ENCODE data around the gene STXBP2. TPM values are rescaled to one million over a fixed set of nuclear protein-coding genes. Genes with fewer than 3 reads are reported as not detected.

STXBP2 gene
- polyA plus RNA-seq, 3 donors, result 61.3 to 86.4 (median 75.4) TPM

GRCh38 chr19:7689165-7689564 lies 52.3 kb downstream of the STXBP2 start:
- DNase-seq (ENCODE audit: extremely low read depth in 1 of 11, low read depth in 9 of 11, low spot score in 4 of 11), result no peak

- DNase-seq (ENCODE audit: extremely low read depth in 1 of 11, low read depth in 9 of 11, low spot score in 4 of 11), result no peak
Observed at GRCh38 chr19:7690779-7691258, 53.9 kb downstream of the STXBP2 start.

- no peak for DNase-seq (ENCODE audit: extremely low read depth in 1 of 11, low read depth in 9 of 11, low spot score in 4 of 11)
Observed at GRCh38 chr19:7691497-7691896, 54.6 kb downstream of the STXBP2 start.

- DNase-seq (ENCODE audit: extremely low read depth in 1 of 11, low read depth in 9 of 11, low spot score in 4 of 11), result no peak
Observed at GRCh38 chr19:7692417-7693088, 55.6 kb downstream of the STXBP2 start.

- DNase-seq (ENCODE audit: extremely low read depth in 1 of 11, low read depth in 9 of 11, low spot score in 4 of 11), result no peak
Observed at GRCh38 chr19:7694499-7694898, 57.6 kb downstream of the STXBP2 start.

Other genes starting within 250 kb of the STXBP2 start
- 1 to 10 TPM; 6.0 to 7.9 (median 7.6) TPM for gene PEX11G, start 148.1 kb upstream of the STXBP2 start, polyA plus RNA-seq (ENCODE audit: insufficient read length in 3 of 3)
- gene ZNF358, start 121.0 kb upstream of the STXBP2 start, polyA plus RNA-seq (ENCODE audit: insufficient read length in 3 of 3), result 10 to 100 TPM; 31.9 to 59.6 (median 59.1) TPM
- gene MCOLN1, start 114.5 kb upstream of the STXBP2 start, polyA plus RNA-seq (ENCODE audit: insufficient read length in 3 of 3), result 10 to 100 TPM; 12.7 to 22.5 (median 15.8) TPM
- 10 to 100 TPM; 32.0 to 57.0 (median 43.3) TPM for gene PNPLA6, start 101.4 kb upstream of the STXBP2 start, polyA plus RNA-seq (ENCODE audit: insufficient read length in 3 of 3)
- 10 to 100 TPM; 16.4 to 25.4 (median 22.4) TPM for gene CAMSAP3, start 41.2 kb upstream of the STXBP2 start, polyA plus RNA-seq (ENCODE audit: insufficient read length in 3 of 3)
- 10 to 100 TPM; 31.4 to 45.7 (median 42.6) TPM for gene XAB2, start 7.6 kb upstream of the STXBP2 start, polyA plus RNA-seq (ENCODE audit: insufficient read length in 3 of 3)
- gene PET100, start 7.3 kb upstream of the STXBP2 start, polyA plus RNA-seq (ENCODE audit: insufficient read length in 3 of 3), result 100 to 1,000 TPM in 2 of 3 donors, 10 to 100 TPM in 1; 94.6 to 126 (median 122) TPM
- 1 to 10 TPM in 1 of 3 donors, under 1 TPM in 2; 0.42 to 1.8 (median 0.83) TPM for gene PCP2, start 3.4 kb upstream of the STXBP2 start, polyA plus RNA-seq (ENCODE audit: insufficient read length in 3 of 3)
- 1 to 10 TPM in 2 of 3 donors, under 1 TPM in 1; 0.76 to 1.7 (median 1.4) TPM for gene RETN, start 31.9 kb downstream of the STXBP2 start, polyA plus RNA-seq (ENCODE audit: insufficient read length in 3 of 3)
- gene MCEMP1, start 40.0 kb downstream of the STXBP2 start, polyA plus RNA-seq (ENCODE audit: insufficient read length in 3 of 3), result under 1 TPM; 0.14 to 0.61 (median 0.39) TPM
- gene TRAPPC5, start 43.7 kb downstream of the STXBP2 start, polyA plus RNA-seq (ENCODE audit: insufficient read length in 3 of 3), result 10 to 100 TPM; 36.3 to 71.1 (median 62.5) TPM
- gene FCER2, start 65.0 kb downstream of the STXBP2 start, polyA plus RNA-seq (ENCODE audit: insufficient read length in 3 of 3), result under 1 TPM in 2 of 3 donors, not detected in 1; 0.06 to 0.14 TPM
- gene CLEC4G, start 95.0 kb downstream of the STXBP2 start, polyA plus RNA-seq (ENCODE audit: insufficient read length in 3 of 3), result under 1 TPM in 1 of 3 donors, not detected in 2; 0.17 TPM
- gene CD209, start 110.4 kb downstream of the STXBP2 start, polyA plus RNA-seq (ENCODE audit: insufficient read length in 3 of 3), result 1 to 10 TPM; 1.4 to 2.7 (median 1.5) TPM
- gene CLEC4M, start 126.1 kb downstream of the STXBP2 start, polyA plus RNA-seq (ENCODE audit: insufficient read length in 3 of 3), result 1 to 10 TPM; 2.0 to 4.2 (median 3.4) TPM
- gene EVI5L, start 193.1 kb downstream of the STXBP2 start, polyA plus RNA-seq (ENCODE audit: insufficient read length in 3 of 3), result 10 to 100 TPM; 14.2 to 18.7 (median 14.9) TPM
- gene PRR36, start 237.3 kb downstream of the STXBP2 start, polyA plus RNA-seq (ENCODE audit: insufficient read length in 3 of 3), result 1 to 10 TPM; 5.6 to 9.4 (median 8.1) TPM

Data from renal cortex interstitium (tissue), 11 donors.